Stimulated activated CD4-positive, alpha-beta T cell treated with anti-CD3 and anti-CD28 coated beads, Interleukin-4, amount 100 ng/mL, for 1 hour (primary cell): ENCODE measurements around the gene LYG2.
"Not testable (repeated sequence)": the region's sequence is repeated elsewhere in the genome, so short reads cannot be mapped to it uniquely, and the experiment has no call there.

Experiments used
- DNase-seq: peaks from one replicate; pipeline ENCODE4 v3.0.0-alpha.2; 2020

LYG2 gene

GRCh38 chr2:99200076-99200800, 55.2 kb downstream of the LYG2 start:
- no peak for DNase-seq

GRCh38 chr2:99198103-99198841, 57.2 kb downstream of the LYG2 start:
- no peak for DNase-seq

DNA sequence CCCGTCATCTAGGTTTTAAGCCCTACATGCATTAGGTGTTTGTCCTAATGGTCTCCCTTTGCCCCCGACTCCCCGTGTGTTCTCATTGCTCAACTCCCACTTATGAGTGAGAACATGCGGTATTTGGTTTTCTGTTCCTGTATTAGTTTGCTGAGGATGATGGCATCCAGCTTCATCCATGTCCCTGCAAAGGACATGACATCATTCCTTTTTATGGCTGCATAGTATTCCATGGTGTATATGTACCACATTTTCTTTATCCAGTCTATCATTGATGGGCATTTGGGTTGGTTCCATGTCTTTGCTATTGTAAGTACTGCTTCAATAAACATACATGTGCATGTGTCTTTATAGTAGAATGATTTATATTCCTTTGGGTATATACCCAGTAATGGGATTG, 63.1 kb downstream of the LYG2 start:
- DNase-seq: not testable (repeated sequence)
